Lower lobe of right lung (tissue), 2 donors: ENCODE measurements around the gene DNAJC18. TPM values are rescaled to one million over a fixed set of nuclear protein-coding genes. Genes with fewer than 3 reads are reported as not detected.
"Not testable (repeated sequence)": the region's sequence is repeated elsewhere in the genome, so short reads cannot be mapped to it uniquely, and the experiment has no call there.

ENCODE experiments used
- ATAC-seq, 2 donors: fragments of 200-7000 bp; cut with Tn5 transposase; one replicate each; pipeline ENCODE4 v1.9.1; 2020 to 2022; ENCODE audit warnings: mild to moderate bottlenecking in 2 of 2, moderate library complexity in 2 of 2
- DNase-seq: peaks from one replicate; pipeline ENCODE4 v3.0.0-alpha.2; 2020
- H3K27ac ChIP-seq: fragments of 200-600 bp; one replicate; pipeline ENCODE4 v1.8.0; 2022
- H3K27me3 ChIP-seq: fragments of 200-600 bp; one replicate; pipeline ENCODE4 v1.8.0; 2022; ENCODE audit warnings: low read depth
- H3K36me3 ChIP-seq: fragments of 200-600 bp; one replicate; pipeline ENCODE4 v1.8.0; 2022; ENCODE audit warnings: mild to moderate bottlenecking
- H3K4me1 ChIP-seq: fragments of 200-600 bp; one replicate; pipeline ENCODE4 v1.8.0; 2022
- H3K4me3 ChIP-seq: fragments of 200-600 bp; one replicate; pipeline ENCODE4 v1.8.0; 2022; ENCODE audit warnings: mild to moderate bottlenecking
- H3K9me3 ChIP-seq: fragments of 200-600 bp; one replicate; pipeline ENCODE4 v1.8.0; 2022
- CTCF ChIP-seq: fragments of 200-600 bp; IDR thresholded peaks from one replicate; pipeline ENCODE4 v1.8.0; 2022; ENCODE audit warnings: antibody characterized with exemption, mild to moderate bottlenecking
- intact Hi-C: fragments of 100-400 bp; cut with DNase I; formaldehyde crosslinking; loops from one replicate; pipeline ENCODE4 v1.11.0; 2022
- total RNA-seq: library from RNA; stranded (reverse); fragmentation: NEBNext Ultra II Directional; extraction: Animal tissue kit (Norgen Biotek cat#: 25700); gene quantifications from one replicate; pipeline ENCODE4 v1.2.1, GENCODE V29; 2021
- donor health status: DM: no; HTN: yes; CAD: no; lungs with severe emphysema.

The DNAJC18 gene
- total RNA-seq, 1 donor from 2014 or later: 10.0 TPM

- TF ChIP-seq CTCF: no peak
- intact Hi-C loops: no loop called here
- Histone ChIP-seq H3K9me3 (no peaks in the 10 kb centered on the region), H3K27ac (no peak overlapping the region), H3K4me3 (no peak overlapping the region), H3K36me3 (peaks cover 21% of the 10 kb centered on the region), H3K27me3 (no peaks in the 10 kb centered on the region), H3K4me1 (peaks cover 32% of the 10 kb centered on the region)
- ATAC-seq: no peak
- DNase-seq: no peak
These were observed 24.7 kb downstream of the DNAJC18 start for GRCh38 chr5:139414581-139415130.

GRCh38 chr5:139413963-139414362 lies 25.4 kb downstream of the DNAJC18 start:
- intact Hi-C loops: no loop called here
- Histone ChIP-seq H3K4me3 (no peak overlapping the region), H3K9me3 (no peaks in the 10 kb centered on the region), H3K36me3 (peaks cover 14% of the 10 kb centered on the region), H3K27ac (no peak overlapping the region), H3K4me1 (peaks cover 27% of the 10 kb centered on the region), H3K27me3 (no peaks in the 10 kb centered on the region)
- ATAC-seq (no peak), DNase-seq (no peak)
- no peak for TF ChIP-seq CTCF

GRCh38 chr5:139413153-139413552 lies 26.2 kb downstream of the DNAJC18 start:
- DNase-seq (no peak), ATAC-seq (no peak)
- H3K4me3 ChIP-seq: no peak overlapping the region
- peaks cover 13% of the 10 kb centered on the region for H3K36me3 ChIP-seq
- H3K27ac ChIP-seq: no peak overlapping the region
- H3K9me3 ChIP-seq: no peaks in the 10 kb centered on the region
- intact Hi-C loops: no loop called here
- H3K4me1 ChIP-seq: peaks cover 19% of the 10 kb centered on the region
- no peak for TF ChIP-seq CTCF
- H3K27me3 ChIP-seq: no peaks in the 10 kb centered on the region

GRCh38 chr5:139410993-139411828 lies 28.1 kb downstream of the DNAJC18 start:
- DNase-seq (no peak), ATAC-seq (no peak)
- Histone ChIP-seq H3K36me3 (peaks cover 13% of the 10 kb centered on the region), H3K4me1 (peaks cover under 1% of the 10 kb centered on the region), H3K9me3 (no peaks in the 10 kb centered on the region), H3K27me3 (no peaks in the 10 kb centered on the region), H3K4me3 (no peak overlapping the region), H3K27ac (no peak overlapping the region)
- TF ChIP-seq CTCF: no peak
- intact Hi-C loops: no loop called here

GRCh38 chr5:139410121-139410992 lies 29.0 kb downstream of the DNAJC18 start:
- Histone ChIP-seq H3K36me3 (peaks cover 13% of the 10 kb centered on the region), H3K4me3 (no peak overlapping the region), H3K27me3 (no peaks in the 10 kb centered on the region), H3K9me3 (no peaks in the 10 kb centered on the region), H3K27ac (no peak overlapping the region), H3K4me1 (no peaks in the 10 kb centered on the region)
- intact Hi-C loops: no loop called here
- TF ChIP-seq CTCF: no peak
- ATAC-seq: no peak
- DNase-seq: no peak

- H3K36me3 ChIP-seq: peaks cover 13% of the 10 kb centered on the region
- H3K27ac ChIP-seq, H3K4me3 ChIP-seq, H3K9me3 ChIP-seq, ATAC-seq, DNase-seq, intact Hi-C loops, H3K27me3 ChIP-seq, H3K4me1 ChIP-seq: not testable (repeated sequence)
These were observed 30.2 kb downstream of the DNAJC18 start for GRCh38 chr5:139409116-139409515.
